ENCODE measurements around the gene GALNT9.

Gene GALNT9

GRCh38 chr12:132315507-132315906 lies 13.9 kb downstream of the GALNT9 start:
- H3K9me3 Mint-ChIP-seq = peaks cover 26% of the 10 kb centered on the region
- no peak overlapping the region for H3K4me3 Mint-ChIP-seq
- peaks cover 42% of the 10 kb centered on the region for H3K4me1 Mint-ChIP-seq
- peaks cover 22% of the 10 kb centered on the region for H3K27me3 Mint-ChIP-seq (ENCODE audit: low read depth, poor library complexity)
- H3K27ac Mint-ChIP-seq = no peak overlapping the region
- TF ChIP-seq CTCF (IDR thresholded peaks at IDR 0.05) = no peak
- DNase-seq = no peak
- H3K36me3 Mint-ChIP-seq (ENCODE audit: low read depth) = peaks cover 11% of the 10 kb centered on the region

- DNase-seq = no peak
- no peak for TF ChIP-seq CTCF (IDR thresholded peaks at IDR 0.05)
- H3K9me3 Mint-ChIP-seq = peaks cover 28% of the 10 kb centered on the region
- H3K4me1 Mint-ChIP-seq = peaks cover 49% of the 10 kb centered on the region
- peaks cover 25% of the 10 kb centered on the region for H3K27me3 Mint-ChIP-seq (ENCODE audit: low read depth, poor library complexity)
- no peak overlapping the region for H3K4me3 Mint-ChIP-seq
- peaks cover 11% of the 10 kb centered on the region for H3K36me3 Mint-ChIP-seq (ENCODE audit: low read depth)
- H3K27ac Mint-ChIP-seq = no peak overlapping the region
These were observed 14.7 kb downstream of the GALNT9 start for GRCh38 chr12:132314516-132315233.

GRCh38 chr12:132314035-132314434 lies 15.4 kb downstream of the GALNT9 start:
- TF ChIP-seq CTCF (IDR thresholded peaks at IDR 0.05) = no peak
- H3K4me3 Mint-ChIP-seq = no peak overlapping the region
- peaks cover 11% of the 10 kb centered on the region for H3K36me3 Mint-ChIP-seq (ENCODE audit: low read depth)
- H3K9me3 Mint-ChIP-seq = peaks cover 31% of the 10 kb centered on the region
- H3K27ac Mint-ChIP-seq = no peak overlapping the region
- H3K4me1 Mint-ChIP-seq = peaks cover 49% of the 10 kb centered on the region
- H3K27me3 Mint-ChIP-seq (ENCODE audit: low read depth, poor library complexity) = peaks cover 21% of the 10 kb centered on the region
- DNase-seq = no peak

GRCh38 chr12:132313182-132313581 lies 16.2 kb downstream of the GALNT9 start:
- Mint-ChIP-seq H3K36me3 (ENCODE audit: low read depth) (peaks cover 11% of the 10 kb centered on the region), H3K4me1 (peaks cover 48% of the 10 kb centered on the region), H3K27me3 (ENCODE audit: low read depth, poor library complexity) (peaks cover 21% of the 10 kb centered on the region), H3K4me3 (no peak overlapping the region), H3K27ac (no peak overlapping the region), H3K9me3 (peaks cover 31% of the 10 kb centered on the region)
- TF ChIP-seq CTCF (IDR thresholded peaks at IDR 0.05) = no peak
- DNase-seq = no peak

GRCh38 chr12:132312516-132312915 lies 16.9 kb downstream of the GALNT9 start:
- peaks cover 25% of the 10 kb centered on the region for H3K27me3 Mint-ChIP-seq (ENCODE audit: low read depth, poor library complexity)
- TF ChIP-seq CTCF (IDR thresholded peaks at IDR 0.05) = no peak
- H3K9me3 Mint-ChIP-seq = peaks cover 31% of the 10 kb centered on the region
- peaks cover 11% of the 10 kb centered on the region for H3K36me3 Mint-ChIP-seq (ENCODE audit: low read depth)
- no peak for DNase-seq
- H3K4me1 Mint-ChIP-seq = peaks cover 53% of the 10 kb centered on the region
- H3K27ac Mint-ChIP-seq = no peak overlapping the region
- no peak overlapping the region for H3K4me3 Mint-ChIP-seq

Data from nephron progenitor cell (in vitro differentiated cells).